Measurements from ENCODE around the gene SNX25.

The SNX25 gene

DNA sequence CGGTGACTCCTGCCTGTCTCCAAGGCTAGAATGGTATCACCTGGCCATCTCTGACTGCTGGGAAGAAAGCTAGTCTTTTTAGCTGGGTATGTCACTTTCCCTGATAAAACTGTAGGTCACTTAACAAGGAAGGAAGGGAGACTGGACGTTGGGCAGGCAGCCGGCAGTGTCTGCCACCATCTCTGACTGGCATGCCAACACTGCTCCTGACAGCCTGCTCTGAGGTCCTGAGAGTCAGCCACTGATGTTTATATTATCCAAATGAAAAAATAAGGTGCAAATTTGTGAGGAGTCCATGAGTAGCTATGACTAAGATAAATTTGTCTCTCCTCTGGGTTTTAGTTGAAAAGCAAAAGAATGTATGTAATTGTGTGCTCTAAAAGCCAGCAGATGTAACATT lies 77.2 kb downstream of the SNX25 start:
- Histone ChIP-seq H3K4me1 (ENCODE audit: insufficient read depth, poor library complexity, severe bottlenecking) (peaks cover 12% of the 10 kb centered on the region), H3K36me3 (ENCODE audit: low read depth) (no peaks in the 10 kb centered on the region), H3K4me3 (ENCODE audit: severe bottlenecking) (no peak overlapping the region), H3K27me3 (ENCODE audit: insufficient read depth, poor library complexity, severe bottlenecking) (no peaks in the 10 kb centered on the region), H3K9me3 (ENCODE audit: severe bottlenecking) (no peaks in the 10 kb centered on the region), H3K27ac (ENCODE audit: poor library complexity, severe bottlenecking) (no peak overlapping the region)
- no peak for DNase-seq (ENCODE audit: low spot score)
- TF ChIP-seq, protein P1, sequence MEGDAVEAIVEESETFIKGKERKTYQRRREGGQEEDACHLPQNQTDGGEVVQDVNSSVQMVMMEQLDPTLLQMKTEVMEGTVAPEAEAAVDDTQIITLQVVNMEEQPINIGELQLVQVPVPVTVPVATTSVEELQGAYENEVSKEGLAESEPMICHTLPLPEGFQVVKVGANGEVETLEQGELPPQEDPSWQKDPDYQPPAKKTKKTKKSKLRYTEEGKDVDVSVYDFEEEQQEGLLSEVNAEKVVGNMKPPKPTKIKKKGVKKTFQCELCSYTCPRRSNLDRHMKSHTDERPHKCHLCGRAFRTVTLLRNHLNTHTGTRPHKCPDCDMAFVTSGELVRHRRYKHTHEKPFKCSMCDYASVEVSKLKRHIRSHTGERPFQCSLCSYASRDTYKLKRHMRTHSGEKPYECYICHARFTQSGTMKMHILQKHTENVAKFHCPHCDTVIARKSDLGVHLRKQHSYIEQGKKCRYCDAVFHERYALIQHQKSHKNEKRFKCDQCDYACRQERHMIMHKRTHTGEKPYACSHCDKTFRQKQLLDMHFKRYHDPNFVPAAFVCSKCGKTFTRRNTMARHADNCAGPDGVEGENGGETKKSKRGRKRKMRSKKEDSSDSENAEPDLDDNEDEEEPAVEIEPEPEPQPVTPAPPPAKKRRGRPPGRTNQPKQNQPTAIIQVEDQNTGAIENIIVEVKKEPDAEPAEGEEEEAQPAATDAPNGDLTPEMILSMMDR (IDR thresholded peaks at IDR 0.05; ENCODE audit: poor library complexity, severe bottlenecking) = no peak
- ATAC-seq (ENCODE audit: low read depth) = no peak

DNA sequence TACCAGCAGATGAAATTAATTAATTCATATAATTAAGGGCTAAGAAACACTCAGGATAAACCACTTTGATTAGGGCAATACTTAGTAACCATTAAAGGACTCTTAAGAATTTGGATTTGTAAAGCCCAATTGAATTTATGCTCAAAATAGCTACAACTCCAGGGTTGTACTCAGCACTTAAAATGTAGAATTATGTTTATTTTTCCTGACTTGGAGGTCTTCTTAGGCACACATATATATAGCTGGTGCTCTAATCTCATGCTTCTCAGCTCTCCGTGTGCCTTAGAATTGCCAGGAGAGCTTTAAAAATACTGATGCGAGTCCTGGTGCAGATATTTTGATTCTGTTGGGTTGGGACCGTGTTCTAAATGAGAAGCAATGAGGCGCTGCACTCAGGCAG lies 77.6 kb downstream of the SNX25 start:
- H3K27ac ChIP-seq (ENCODE audit: poor library complexity, severe bottlenecking) = no peak overlapping the region
- TF ChIP-seq, protein P1 (IDR thresholded peaks at IDR 0.05; ENCODE audit: poor library complexity, severe bottlenecking) = no peak
- no peaks in the 10 kb centered on the region for H3K9me3 ChIP-seq (ENCODE audit: severe bottlenecking)
- no peak for DNase-seq (ENCODE audit: low spot score)
- no peak for ATAC-seq (ENCODE audit: low read depth)
- H3K4me3 ChIP-seq (ENCODE audit: severe bottlenecking) = no peak overlapping the region
- peaks cover 12% of the 10 kb centered on the region for H3K4me1 ChIP-seq (ENCODE audit: insufficient read depth, poor library complexity, severe bottlenecking)
- no peaks in the 10 kb centered on the region for H3K27me3 ChIP-seq (ENCODE audit: insufficient read depth, poor library complexity, severe bottlenecking)
- H3K36me3 ChIP-seq (ENCODE audit: low read depth) = no peaks in the 10 kb centered on the region

DNA sequence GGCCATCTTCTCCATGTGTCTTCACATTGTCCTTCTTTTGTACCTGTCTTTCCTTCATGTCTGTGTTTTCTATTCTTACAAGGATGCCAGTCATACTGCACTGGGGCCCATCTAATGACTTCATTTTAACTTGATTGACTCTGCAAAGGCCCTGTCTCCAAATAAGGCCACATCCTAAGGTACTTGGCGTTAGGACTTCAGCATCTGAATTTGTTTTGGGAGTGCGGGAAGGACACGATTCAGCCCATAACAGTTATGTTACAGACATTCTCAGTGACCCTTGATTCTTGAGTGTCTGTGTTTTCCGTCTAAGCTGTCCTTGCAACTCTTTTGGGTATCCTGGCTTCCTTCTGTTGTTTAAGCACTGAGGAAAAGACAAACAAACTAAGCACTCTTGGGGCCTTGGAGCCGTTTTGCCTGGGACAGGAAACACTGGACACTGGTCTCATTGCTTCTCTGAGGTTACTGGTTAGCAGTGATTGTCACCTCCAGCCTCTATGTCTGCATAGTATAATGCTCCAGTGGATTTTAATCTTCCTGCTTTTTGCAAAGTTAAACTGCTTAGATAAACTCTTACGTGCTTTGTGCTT lies 80.7 kb downstream of the SNX25 start:
- ATAC-seq (ENCODE audit: low read depth) (no peak), DNase-seq (ENCODE audit: low spot score) (no peak)
- TF ChIP-seq, protein P1 (IDR thresholded peaks at IDR 0.05; ENCODE audit: poor library complexity, severe bottlenecking) = no peak
- Histone ChIP-seq H3K27me3 (ENCODE audit: insufficient read depth, poor library complexity, severe bottlenecking) (no peaks in the 10 kb centered on the region), H3K36me3 (ENCODE audit: low read depth) (no peaks in the 10 kb centered on the region), H3K4me3 (ENCODE audit: severe bottlenecking) (no peak overlapping the region), H3K4me1 (ENCODE audit: insufficient read depth, poor library complexity, severe bottlenecking) (no peaks in the 10 kb centered on the region), H3K27ac (ENCODE audit: poor library complexity, severe bottlenecking) (no peak overlapping the region), H3K9me3 (ENCODE audit: severe bottlenecking) (no peaks in the 10 kb centered on the region)

DNA sequence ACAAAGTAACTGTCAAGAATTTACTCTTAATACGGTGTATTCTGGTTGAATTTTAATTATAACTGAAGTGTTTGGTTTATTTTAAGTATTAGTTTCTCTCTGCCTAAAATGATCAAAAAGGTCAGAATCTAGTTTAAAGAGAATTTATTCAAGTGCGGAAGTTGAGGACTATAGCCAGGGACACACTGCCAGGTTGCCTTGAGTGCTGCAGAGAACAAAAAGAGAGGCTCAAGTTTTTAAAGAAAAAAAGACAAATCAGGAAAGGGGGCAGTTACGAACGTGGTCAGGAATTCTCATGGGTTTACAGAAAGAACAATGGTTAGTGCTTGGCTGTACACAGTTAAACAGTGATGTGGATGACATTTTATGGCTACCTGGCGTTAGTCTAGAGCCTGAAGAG lies 81.3 kb downstream of the SNX25 start:
- H3K27me3 ChIP-seq (ENCODE audit: insufficient read depth, poor library complexity, severe bottlenecking) = no peaks in the 10 kb centered on the region
- no peak overlapping the region for H3K27ac ChIP-seq (ENCODE audit: poor library complexity, severe bottlenecking)
- no peaks in the 10 kb centered on the region for H3K36me3 ChIP-seq (ENCODE audit: low read depth)
- DNase-seq (ENCODE audit: low spot score) = no peak
- no peaks in the 10 kb centered on the region for H3K4me1 ChIP-seq (ENCODE audit: insufficient read depth, poor library complexity, severe bottlenecking)
- no peaks in the 10 kb centered on the region for H3K9me3 ChIP-seq (ENCODE audit: severe bottlenecking)
- no peak for ATAC-seq (ENCODE audit: low read depth)
- TF ChIP-seq, protein P1 (IDR thresholded peaks at IDR 0.05; ENCODE audit: poor library complexity, severe bottlenecking) = no peak
- H3K4me3 ChIP-seq (ENCODE audit: severe bottlenecking) = no peak overlapping the region

DNA sequence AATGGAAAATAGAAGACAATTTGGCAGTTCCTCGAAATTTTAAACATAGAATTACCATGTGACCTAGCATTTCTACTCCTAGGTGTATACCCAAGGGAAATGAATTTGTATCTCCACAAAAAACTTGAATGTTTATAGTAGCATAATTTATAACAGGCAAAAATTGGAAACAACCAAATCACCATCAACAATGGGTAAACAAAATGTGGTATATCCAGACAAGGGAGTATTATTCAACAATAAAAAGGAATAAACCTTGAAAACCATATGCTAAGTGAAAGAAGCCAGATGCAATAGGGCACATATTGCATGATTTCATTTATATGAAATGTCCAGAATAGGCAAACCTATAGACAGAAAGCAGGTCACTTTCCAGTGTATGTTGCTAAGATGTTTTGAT lies 83.8 kb downstream of the SNX25 start:
- TF ChIP-seq, protein P1 (IDR thresholded peaks at IDR 0.05; ENCODE audit: poor library complexity, severe bottlenecking) = no peak
- no peak for DNase-seq (ENCODE audit: low spot score)
- Histone ChIP-seq H3K27me3 (ENCODE audit: insufficient read depth, poor library complexity, severe bottlenecking) (no peaks in the 10 kb centered on the region), H3K9me3 (ENCODE audit: severe bottlenecking) (no peaks in the 10 kb centered on the region), H3K4me3 (ENCODE audit: severe bottlenecking) (no peak overlapping the region), H3K27ac (ENCODE audit: poor library complexity, severe bottlenecking) (no peak overlapping the region), H3K36me3 (ENCODE audit: low read depth) (no peaks in the 10 kb centered on the region), H3K4me1 (ENCODE audit: insufficient read depth, poor library complexity, severe bottlenecking) (no peaks in the 10 kb centered on the region)
- no peak for ATAC-seq (ENCODE audit: low read depth)
